Bronchus fibroblast of lung (primary cell): ENCODE results near the gene PCDHA9. TPM values are rescaled to one million over a fixed set of nuclear protein-coding genes. Genes with fewer than 3 reads are reported as not detected.

Source experiments
- total RNA-seq: library from RNA; depleted of rRNA; stranded (reverse); fragments of >200 nt; gene quantifications from 2 replicates; pipeline ENCODE4 v1.2.3, GENCODE V29; 2015

The PCDHA9 gene
- not detected in 2 replicates for total RNA-seq

GRCh38 chr5:140848139-140849102, at the start of gene PCDHA9:
TSS of gene PCDHA9 (plus strand) at chr5:140848382. CDS start at chr5:140848496, 114 bp downstream.

GRCh38 chr5:140800816-140801493, 47.2 kb upstream of the PCDHA9 start, which contains the start of gene PCDHA3:
TSS of gene PCDHA3 (plus strand) at chr5:140801057.

GRCh38 chr5:140806834-140807775, 41.1 kb upstream of the PCDHA9 start, which contains the start of gene PCDHA4:
TSS of gene PCDHA4 (plus strand) at chr5:140807068.

GRCh38 chr5:140821375-140822280, 26.6 kb upstream of the PCDHA9 start, which contains the start of gene PCDHA5:
TSS of gene PCDHA5 (plus strand) at chr5:140821613.

GRCh38 chr5:140827704-140828361, 20.3 kb upstream of the PCDHA9 start, which contains the start of gene PCDHA6:
TSS of gene PCDHA6 (plus strand) at chr5:140827960. CDS start at chr5:140828092, 132 bp downstream.

GRCh38 chr5:140833993-140834392, 14.2 kb upstream of the PCDHA9 start, which contains the start of gene PCDHA7:
TSS of gene PCDHA7 (plus strand) at chr5:140834269. CDS start at chr5:140834384, 115 bp downstream.

GRCh38 chr5:140840978-140841962, 6.9 kb upstream of the PCDHA9 start, which contains the start of gene PCDHA8:
TSS of gene PCDHA8 (plus strand) at chr5:140841187. CDS start at chr5:140841322, 135 bp downstream.

GRCh38 chr5:140855772-140856674, 7.8 kb downstream of the PCDHA9 start, which contains the start of gene PCDHA10:
TSS of gene PCDHA10 (plus strand) at chr5:140855897. CDS start at chr5:140856049, 152 bp downstream.

GRCh38 chr5:140868721-140869554, 20.8 kb downstream of the PCDHA9 start, which contains the start of gene PCDHA11:
TSS of gene PCDHA11 (plus strand) at chr5:140868957. CDS start at chr5:140869104, 147 bp downstream.

GRCh38 chr5:140875085-140876065, 27.2 kb downstream of the PCDHA9 start, which contains the start of gene PCDHA12:
TSS of gene PCDHA12 (plus strand) at chr5:140875308. CDS start at chr5:140875473, 165 bp downstream.

GRCh38 chr5:140881889-140882590, 33.9 kb downstream of the PCDHA9 start, which contains the start of gene PCDHA13:
TSS of gene PCDHA13 (plus strand) at chr5:140882124. CDS start at chr5:140882269, 145 bp downstream.

